Measurements from ENCODE around the gene NAPEPLD.
"Not testable (repeated sequence)": the region's sequence is repeated elsewhere in the genome, so short reads cannot be mapped to it uniquely, and the experiment has no call there.

The NAPEPLD gene

GRCh38 chr7:103101543-103101942, 47.4 kb downstream of the NAPEPLD start:
- peaks cover 20% of the 10 kb centered on the region for H3K36me3 ChIP-seq (ENCODE audit: control insufficient read depth, insufficient read depth, low read length)
- no peaks in the 10 kb centered on the region for H3K9me3 ChIP-seq (ENCODE audit: control insufficient read depth, insufficient read depth, low read depth, low read length)
- no peak overlapping the region for H3K9ac ChIP-seq (ENCODE audit: low read length)
- H3K27me3 ChIP-seq (ENCODE audit: control insufficient read depth, insufficient read depth, low read length), result no peaks in the 10 kb centered on the region
- no peak overlapping the region for H3K4me3 ChIP-seq (ENCODE audit: low read depth, low read length)
- H3K27ac ChIP-seq (ENCODE audit: low read depth, low read length), result no peak overlapping the region
- H3K4me1 ChIP-seq (ENCODE audit: control insufficient read depth, insufficient read depth, low read length), result peaks cover 5% of the 10 kb centered on the region

- Histone ChIP-seq H3K27ac (ENCODE audit: low read depth, low read length) (no peak overlapping the region), H3K36me3 (ENCODE audit: control insufficient read depth, insufficient read depth, low read length) (peaks cover 21% of the 10 kb centered on the region), H3K4me1 (ENCODE audit: control insufficient read depth, insufficient read depth, low read length) (no peaks in the 10 kb centered on the region), H3K9me3 (ENCODE audit: control insufficient read depth, insufficient read depth, low read depth, low read length) (no peaks in the 10 kb centered on the region), H3K4me3 (ENCODE audit: low read depth, low read length) (no peak overlapping the region), H3K9ac (ENCODE audit: low read length) (no peak overlapping the region), H3K27me3 (ENCODE audit: control insufficient read depth, insufficient read depth, low read length) (no peaks in the 10 kb centered on the region)
Observed at GRCh38 chr7:103100348-103100747, 48.6 kb downstream of the NAPEPLD start.

DNA sequence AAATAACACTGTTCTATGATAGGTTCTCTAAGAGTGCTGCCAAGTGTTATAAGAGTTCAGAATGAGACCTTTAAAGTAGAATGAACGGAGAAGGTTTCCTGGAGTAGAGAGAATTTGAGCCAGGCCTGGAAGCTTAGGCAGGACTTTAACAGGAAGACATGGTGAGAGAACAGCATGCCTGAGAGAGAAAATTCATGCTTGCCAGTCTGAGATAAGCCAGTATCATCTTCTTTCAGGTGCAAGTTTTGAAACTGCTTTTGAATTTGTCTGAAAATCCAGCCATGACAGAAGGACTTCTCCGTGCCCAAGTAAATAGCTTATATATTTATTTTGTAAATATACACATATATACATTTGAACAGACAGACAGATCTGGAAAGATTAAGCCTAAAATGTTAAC, 51.9 kb downstream of the NAPEPLD start:
- no peak overlapping the region for H3K9ac ChIP-seq (ENCODE audit: low read length)
- H3K27me3 ChIP-seq (ENCODE audit: control insufficient read depth, insufficient read depth, low read length), result no peaks in the 10 kb centered on the region
- no peak overlapping the region for H3K4me3 ChIP-seq (ENCODE audit: low read depth, low read length)
- H3K9me3 ChIP-seq (ENCODE audit: control insufficient read depth, insufficient read depth, low read depth, low read length), result no peaks in the 10 kb centered on the region
- H3K27ac ChIP-seq (ENCODE audit: low read depth, low read length), result no peak overlapping the region
- no peaks in the 10 kb centered on the region for H3K4me1 ChIP-seq (ENCODE audit: control insufficient read depth, insufficient read depth, low read length)
- H3K36me3 ChIP-seq (ENCODE audit: control insufficient read depth, insufficient read depth, low read length), result peaks cover 27% of the 10 kb centered on the region

GRCh38 chr7:103095558-103095957, 53.3 kb downstream of the NAPEPLD start:
- not testable (repeated sequence) for H3K4me1 ChIP-seq (ENCODE audit: control insufficient read depth, insufficient read depth, low read length); H3K27ac ChIP-seq (ENCODE audit: low read depth, low read length)
- H3K36me3 ChIP-seq (ENCODE audit: control insufficient read depth, insufficient read depth, low read length), result peaks cover 29% of the 10 kb centered on the region

DNA sequence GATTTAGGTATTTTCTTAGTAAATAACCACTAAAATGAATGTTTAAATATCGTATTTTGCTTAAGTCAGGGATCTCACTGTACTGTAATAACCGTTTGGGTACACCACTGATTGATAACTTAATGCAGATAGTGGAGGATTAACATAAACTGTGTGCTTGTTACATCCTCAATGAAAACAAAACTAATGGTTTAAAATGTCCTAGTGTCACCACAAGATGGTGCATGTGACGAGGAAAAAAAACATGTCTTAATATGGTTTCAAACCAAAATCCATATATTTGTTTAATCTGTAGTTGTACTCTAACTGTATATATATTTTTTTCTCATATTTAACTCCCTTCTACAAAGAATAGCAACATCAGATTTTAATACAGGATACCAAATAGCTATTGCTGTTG, 54.8 kb downstream of the NAPEPLD start:
- Histone ChIP-seq H3K9ac (ENCODE audit: low read length) (no peak overlapping the region), H3K4me3 (ENCODE audit: low read depth, low read length) (no peak overlapping the region), H3K27ac (ENCODE audit: low read depth, low read length) (no peak overlapping the region), H3K9me3 (ENCODE audit: control insufficient read depth, insufficient read depth, low read depth, low read length) (no peaks in the 10 kb centered on the region), H3K4me1 (ENCODE audit: control insufficient read depth, insufficient read depth, low read length) (no peaks in the 10 kb centered on the region), H3K36me3 (ENCODE audit: control insufficient read depth, insufficient read depth, low read length) (peaks cover 38% of the 10 kb centered on the region), H3K27me3 (ENCODE audit: control insufficient read depth, insufficient read depth, low read length) (no peaks in the 10 kb centered on the region)

More at GRCh38 chr7:103095558-103095957, 53.3 kb downstream of the NAPEPLD start:
- H3K4me3 ChIP-seq (ENCODE audit: low read depth, low read length); H3K9me3 ChIP-seq (ENCODE audit: control insufficient read depth, insufficient read depth, low read depth, low read length); H3K27me3 ChIP-seq (ENCODE audit: control insufficient read depth, insufficient read depth, low read length); H3K9ac ChIP-seq (ENCODE audit: low read length): not testable (repeated sequence)

- Histone ChIP-seq H3K27ac (ENCODE audit: low read depth, low read length) (no peak overlapping the region), H3K9ac (ENCODE audit: low read length) (no peak overlapping the region), H3K9me3 (ENCODE audit: control insufficient read depth, insufficient read depth, low read depth, low read length) (no peaks in the 10 kb centered on the region), H3K4me3 (ENCODE audit: low read depth, low read length) (no peak overlapping the region), H3K36me3 (ENCODE audit: control insufficient read depth, insufficient read depth, low read length) (peaks cover 45% of the 10 kb centered on the region), H3K27me3 (ENCODE audit: control insufficient read depth, insufficient read depth, low read length) (no peaks in the 10 kb centered on the region), H3K4me1 (ENCODE audit: control insufficient read depth, insufficient read depth, low read length) (no peaks in the 10 kb centered on the region)
Observed at GRCh38 chr7:103093429-103093828, 55.5 kb downstream of the NAPEPLD start.

DNA sequence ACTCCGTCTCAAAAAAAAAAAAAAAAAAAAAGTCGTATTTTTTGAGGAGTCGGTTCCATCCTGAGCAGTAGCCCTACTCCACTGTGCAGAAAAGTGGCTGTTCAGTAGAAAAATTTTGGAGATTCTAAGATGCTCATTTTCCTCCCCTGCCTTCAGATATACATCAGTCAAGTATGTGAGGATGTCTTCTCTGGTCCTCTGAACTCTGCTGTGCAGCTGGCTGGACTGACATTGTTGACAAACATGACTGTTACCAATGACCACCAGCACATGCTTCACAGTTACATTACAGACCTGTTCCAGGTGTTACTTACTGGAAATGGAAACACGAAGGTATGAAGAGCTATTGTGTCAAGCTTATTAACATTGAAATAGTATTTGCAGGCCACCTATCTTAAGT, 56.6 kb downstream of the NAPEPLD start:
- H3K27ac ChIP-seq (ENCODE audit: low read depth, low read length); H3K27me3 ChIP-seq (ENCODE audit: control insufficient read depth, insufficient read depth, low read length); H3K4me3 ChIP-seq (ENCODE audit: low read depth, low read length); H3K9me3 ChIP-seq (ENCODE audit: control insufficient read depth, insufficient read depth, low read depth, low read length); H3K9ac ChIP-seq (ENCODE audit: low read length); H3K4me1 ChIP-seq (ENCODE audit: control insufficient read depth, insufficient read depth, low read length): not testable (repeated sequence)
- peaks cover 49% of the 10 kb centered on the region for H3K36me3 ChIP-seq (ENCODE audit: control insufficient read depth, insufficient read depth, low read length)

DNA sequence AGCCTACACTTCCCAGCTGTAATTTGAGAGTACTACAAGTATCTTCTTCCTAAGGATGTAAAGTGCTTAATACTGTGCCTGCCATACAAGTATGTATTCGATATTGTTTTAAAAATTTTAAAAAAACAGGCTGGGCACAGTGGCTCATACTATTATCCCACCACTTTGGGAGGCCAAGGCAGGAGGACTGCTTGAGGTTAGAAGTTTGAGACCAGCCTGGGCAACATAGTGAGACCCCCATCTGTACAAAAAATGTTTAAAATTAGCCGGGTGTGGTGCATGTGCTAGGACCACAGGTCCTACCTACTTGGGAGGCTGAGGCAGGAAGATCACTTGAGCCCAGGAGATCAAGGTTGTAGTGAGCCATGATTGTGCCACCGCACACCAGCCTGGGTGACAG, 65.7 kb downstream of the NAPEPLD start:
- H3K27ac ChIP-seq (ENCODE audit: low read depth, low read length), result no peak overlapping the region
- no peaks in the 10 kb centered on the region for H3K4me1 ChIP-seq (ENCODE audit: control insufficient read depth, insufficient read depth, low read length)
- no peaks in the 10 kb centered on the region for H3K9me3 ChIP-seq (ENCODE audit: control insufficient read depth, insufficient read depth, low read depth, low read length)
- H3K9ac ChIP-seq (ENCODE audit: low read length), result no peak overlapping the region
- H3K4me3 ChIP-seq (ENCODE audit: low read depth, low read length), result no peak overlapping the region
- H3K27me3 ChIP-seq (ENCODE audit: control insufficient read depth, insufficient read depth, low read length), result no peaks in the 10 kb centered on the region
- peaks cover 35% of the 10 kb centered on the region for H3K36me3 ChIP-seq (ENCODE audit: control insufficient read depth, insufficient read depth, low read length)

- Histone ChIP-seq H3K4me1 (ENCODE audit: control insufficient read depth, insufficient read depth, low read length) (no peaks in the 10 kb centered on the region), H3K27ac (ENCODE audit: low read depth, low read length) (no peak overlapping the region), H3K36me3 (ENCODE audit: control insufficient read depth, insufficient read depth, low read length) (peaks cover 28% of the 10 kb centered on the region), H3K4me3 (ENCODE audit: low read depth, low read length) (no peak overlapping the region), H3K27me3 (ENCODE audit: control insufficient read depth, insufficient read depth, low read length) (no peaks in the 10 kb centered on the region), H3K9me3 (ENCODE audit: control insufficient read depth, insufficient read depth, low read depth, low read length) (no peaks in the 10 kb centered on the region), H3K9ac (ENCODE audit: low read length) (no peak overlapping the region)
Observed at GRCh38 chr7:103082497-103082896, 66.4 kb downstream of the NAPEPLD start.

DNA sequence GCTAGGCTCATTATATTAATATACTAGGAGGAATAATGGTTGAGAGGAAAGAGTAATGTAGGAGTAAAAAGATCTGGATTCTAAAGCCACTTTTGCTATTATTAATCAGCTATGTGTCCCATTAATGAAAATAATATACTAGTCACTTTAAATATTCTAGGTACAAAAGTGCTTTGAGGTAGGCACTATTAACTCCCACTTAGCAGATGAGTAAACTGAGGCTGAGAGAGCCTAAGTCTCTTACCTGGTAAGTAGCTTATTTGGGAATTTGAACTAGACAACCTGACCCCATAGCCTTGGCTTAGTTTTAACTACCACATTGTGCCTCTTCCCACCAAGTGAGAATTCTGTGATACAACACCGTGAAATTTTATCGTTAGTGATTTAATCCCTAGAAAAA, 68.0 kb downstream of the NAPEPLD start:
- Histone ChIP-seq H3K36me3 (ENCODE audit: control insufficient read depth, insufficient read depth, low read length) (peaks cover 18% of the 10 kb centered on the region), H3K9me3 (ENCODE audit: control insufficient read depth, insufficient read depth, low read depth, low read length) (no peaks in the 10 kb centered on the region), H3K9ac (ENCODE audit: low read length) (no peak overlapping the region), H3K27me3 (ENCODE audit: control insufficient read depth, insufficient read depth, low read length) (no peaks in the 10 kb centered on the region), H3K4me1 (ENCODE audit: control insufficient read depth, insufficient read depth, low read length) (no peaks in the 10 kb centered on the region), H3K27ac (ENCODE audit: low read depth, low read length) (no peak overlapping the region), H3K4me3 (ENCODE audit: low read depth, low read length) (no peak overlapping the region)

- no peak overlapping the region for H3K4me3 ChIP-seq (ENCODE audit: low read depth, low read length)
Observed at GRCh38 chr7:103079836-103080235, 69.1 kb downstream of the NAPEPLD start.

GRCh38 chr7:103078226-103078625, 70.7 kb downstream of the NAPEPLD start:
- H3K9me3 ChIP-seq (ENCODE audit: control insufficient read depth, insufficient read depth, low read depth, low read length); H3K27me3 ChIP-seq (ENCODE audit: control insufficient read depth, insufficient read depth, low read length); H3K9ac ChIP-seq (ENCODE audit: low read length); H3K36me3 ChIP-seq (ENCODE audit: control insufficient read depth, insufficient read depth, low read length); H3K27ac ChIP-seq (ENCODE audit: low read depth, low read length); H3K4me1 ChIP-seq (ENCODE audit: control insufficient read depth, insufficient read depth, low read length); H3K4me3 ChIP-seq (ENCODE audit: low read depth, low read length): not testable (repeated sequence)

More at GRCh38 chr7:103079836-103080235, 69.1 kb downstream of the NAPEPLD start:
- peaks cover 10% of the 10 kb centered on the region for H3K36me3 ChIP-seq (ENCODE audit: control insufficient read depth, insufficient read depth, low read length)
- no peak overlapping the region for H3K9ac ChIP-seq (ENCODE audit: low read length)
- H3K4me1 ChIP-seq (ENCODE audit: control insufficient read depth, insufficient read depth, low read length), result no peaks in the 10 kb centered on the region
- H3K27ac ChIP-seq (ENCODE audit: low read depth, low read length), result no peak overlapping the region
- H3K9me3 ChIP-seq (ENCODE audit: control insufficient read depth, insufficient read depth, low read depth, low read length), result no peaks in the 10 kb centered on the region
- H3K27me3 ChIP-seq (ENCODE audit: control insufficient read depth, insufficient read depth, low read length), result no peaks in the 10 kb centered on the region
